GM23338 (cell line): Measurements from ENCODE around the gene DRC3. TPM values are rescaled to one million over a fixed set of nuclear protein-coding genes. Genes with fewer than 3 reads are reported as not detected.

Experiments
- ATAC-seq: fragments of 200-7000 bp; cut with Tn5 transposase; 3 replicates; pipeline ENCODE4 v1.9.1; 2020
- DNase-seq: peaks from one replicate; pipeline ENCODE4 v3.0.0-alpha.2; 2015; ENCODE audit warnings: low spot score
- H2AFZ ChIP-seq: fragments of 200-600 bp; sonication (generic); 2 replicates; pipeline ENCODE4 v1.8.0; 2016; ENCODE audit warnings: antibody characterized with exemption, mild to moderate bottlenecking, moderate library complexity
- H3F3A ChIP-seq: fragments of 200-600 bp; sonication (generic); replicated peaks from 2 replicates; pipeline ENCODE4 v1.8.0; 2017; ENCODE audit warnings: antibody characterized with exemption, mixed run types, low read depth
- H3K27ac ChIP-seq: fragments of 200-600 bp; sonication (generic); 2 replicates; pipeline ENCODE4 v1.6.1; 2016; ENCODE audit warnings: low read depth
- H3K27me3 ChIP-seq: fragments of 200-600 bp; sonication (generic); 2 replicates; pipeline ENCODE4 v1.8.0; 2016; ENCODE audit warnings: mild to moderate bottlenecking, mixed run types, moderate library complexity; ENCODE audit not compliant: insufficient read depth
- H3K36me3 ChIP-seq: fragments of 200-600 bp; sonication (generic); 2 replicates; pipeline ENCODE4 v1.8.0; 2016; ENCODE audit warnings: mild to moderate bottlenecking; ENCODE audit not compliant: insufficient read depth
- H3K4me1 ChIP-seq: fragments of 200-600 bp; sonication (generic); 2 replicates; pipeline ENCODE4 v1.8.0; 2016; ENCODE audit warnings: mild to moderate bottlenecking, moderate library complexity; ENCODE audit not compliant: insufficient read depth
- H3K4me2 ChIP-seq: fragments of 200-600 bp; sonication (generic); 2 replicates; pipeline ENCODE4 v1.7.1; 2017; ENCODE audit warnings: mixed run types
- H3K4me3 ChIP-seq: fragments of 200-600 bp; sonication (generic); 2 replicates; pipeline ENCODE4 v1.6.1; 2016; ENCODE audit warnings: mixed run types
- H3K79me2 ChIP-seq: fragments of 200-600 bp; sonication (generic); replicated peaks from 2 replicates; pipeline ENCODE4 v1.8.0; 2017; ENCODE audit warnings: mild to moderate bottlenecking; ENCODE audit not compliant: insufficient read depth
- H3K9me2 ChIP-seq: fragments of 200-600 bp; sonication (generic); 2 replicates; pipeline ENCODE4 v1.8.0; 2017; ENCODE audit not compliant: insufficient read depth
- H4K20me1 ChIP-seq: fragments of 200-600 bp; sonication (generic); replicated peaks from 2 replicates; pipeline ENCODE4 v1.8.0; 2017; ENCODE audit warnings: mild to moderate bottlenecking; ENCODE audit not compliant: insufficient read depth
- H3K27ac Mint-ChIP-seq: 2 replicates; pipeline ENCODE4 v1.8.0; 2020; ENCODE audit warnings: inconsistent platforms, mild to moderate bottlenecking, moderate library complexity, mixed read lengths
- H3K27me3 Mint-ChIP-seq: 3 replicates; pipeline ENCODE4 v1.8.0; 2022; ENCODE audit warnings: low read depth, mild to moderate bottlenecking, moderate library complexity, mixed read lengths, inconsistent platforms; ENCODE audit not compliant: insufficient read depth, poor library complexity
- H3K36me3 Mint-ChIP-seq: 3 replicates; pipeline ENCODE4 v1.8.0; 2021; ENCODE audit warnings: low read depth, mild to moderate bottlenecking, inconsistent platforms, moderate library complexity, mixed read lengths
- H3K4me1 Mint-ChIP-seq: 3 replicates; pipeline ENCODE4 v1.8.0; 2020; ENCODE audit warnings: mild to moderate bottlenecking, inconsistent platforms, mixed read lengths
- H3K4me3 Mint-ChIP-seq: 3 replicates; pipeline ENCODE4 v1.8.0; 2021; ENCODE audit warnings: moderate library complexity, mild to moderate bottlenecking, inconsistent platforms, mixed read lengths
- H3K9me3 Mint-ChIP-seq: 3 replicates; pipeline ENCODE4 v1.8.0; 2020; ENCODE audit warnings: moderate library complexity, mild to moderate bottlenecking, inconsistent platforms, mixed read lengths
- CREB1 ChIP-seq: fragments of 250-450 bp; sonication (Bioruptor Pico); IDR thresholded peaks from 2 replicates; pipeline ENCODE4 v1.5.0; 2020; ENCODE audit warnings: low read depth, mild to moderate bottlenecking, moderate library complexity
- ETS1 ChIP-seq: IDR thresholded peaks from 2 replicates; pipeline ENCODE4 v1.6.1; 2016; ENCODE audit warnings: antibody characterized with exemption
- JUNB ChIP-seq: IDR thresholded peaks from one replicate; pipeline ENCODE4 v1.6.1; 2016; ENCODE audit warnings: antibody characterized with exemption; ENCODE audit not compliant: unreplicated experiment
- NANOG ChIP-seq: IDR thresholded peaks from 2 replicates; pipeline ENCODE4 v1.6.1; 2016; ENCODE audit warnings: antibody characterized with exemption, borderline replicate concordance
- POLR2AphosphoS5 ChIP-seq: IDR thresholded peaks from 2 replicates; pipeline ENCODE4 v1.6.1; 2016; ENCODE audit warnings: antibody characterized with exemption, low read depth
- REST ChIP-seq: IDR thresholded peaks from one replicate; pipeline ENCODE4 v1.6.1; 2018; ENCODE audit warnings: antibody characterized with exemption; ENCODE audit not compliant: unreplicated experiment
- STAT1 ChIP-seq: IDR thresholded peaks from one replicate; pipeline ENCODE4 v1.6.1; 2016; ENCODE audit warnings: antibody characterized with exemption; ENCODE audit not compliant: unreplicated experiment
- ZNF114 ChIP-seq: fragments of 250-450 bp; sonication (Bioruptor Pico); IDR thresholded peaks from 2 replicates; pipeline ENCODE4 v1.5.0; 2020; ENCODE audit warnings: mild to moderate bottlenecking, moderate library complexity
- ZNF331 ChIP-seq: fragments of 250-450 bp; sonication (Bioruptor Pico); IDR thresholded peaks from 2 replicates; pipeline ENCODE4 v1.5.0; 2020; ENCODE audit warnings: low read depth, mild to moderate bottlenecking, moderate library complexity
- ZNF462 ChIP-seq: fragments of 250-450 bp; sonication (Bioruptor Pico); IDR thresholded peaks from 2 replicates; pipeline ENCODE4 v1.5.0; 2020; ENCODE audit warnings: mild to moderate bottlenecking, moderate library complexity
- polyA plus RNA-seq: library from polyadenylated mRNA; unstranded; fragments of >200 nt; fragmentation: Nextera tagmentation; extraction: Ambion mirVana; gene quantifications from 2 replicates; pipeline ENCODE4 v1.2.1, GENCODE V29; 2016
- total RNA-seq: library from RNA; depleted of rRNA; stranded (reverse); fragments of >200 nt; shearing (Covaris generic); gene quantifications from 2 replicates; pipeline ENCODE4 v1.2.3, GENCODE V29; 2014

DRC3 gene
- total and polyA plus RNA-seq, 2 experiments from 2014 or later = 1.1 TPM; not detected in 1

GRCh38 chr17:17999364-18000029, 26.8 kb downstream of the DRC3 start:
- Mint-ChIP-seq H3K27me3 (peaks cover 3% of the 10 kb centered on the region), H3K9me3 (no peaks in the 10 kb centered on the region; the same call in 2 of the 3 replicates), H3K4me1 (peaks cover 2% of the 10 kb centered on the region; the same call in 1 of the 3 replicates), H3K27ac (no peak overlapping the region), H3K4me3 (no peak overlapping the region), H3K36me3 (no peaks in the 10 kb centered on the region; the same call in 2 of the 3 replicates)
- no peak overlapping the region for H3K4me3 ChIP-seq
- no peaks in the 10 kb centered on the region for H3K79me2 ChIP-seq
- DNase-seq (no peak), ATAC-seq (no peak)
- H3K4me2 ChIP-seq = no peak overlapping the region
- no peaks in the 10 kb centered on the region for H3K4me1 ChIP-seq
- no peaks in the 10 kb centered on the region for H3F3A ChIP-seq
- no peak for TF ChIP-seq POLR2AphosphoS5
- TF ChIP-seq STAT1 = no peak
- no peak for TF ChIP-seq REST
- no peak for TF ChIP-seq ZNF331
- no peak for TF ChIP-seq ZNF114 (CRISPR knock-in tag)
- no peak for TF ChIP-seq CREB1 (CRISPR knock-in tag)
- TF ChIP-seq ETS1 = no peak
- TF ChIP-seq NANOG = no peak
- TF ChIP-seq ZNF462 = no peak
- no peak for TF ChIP-seq JUNB
- no peaks in the 10 kb centered on the region for H4K20me1 ChIP-seq
- no peak overlapping the region for H2AFZ ChIP-seq
- H3K9me2 ChIP-seq = no peaks in the 10 kb centered on the region
- no peaks in the 10 kb centered on the region for H3K36me3 ChIP-seq
- H3K27me3 ChIP-seq = no peaks in the 10 kb centered on the region
- no peak overlapping the region for H3K27ac ChIP-seq
